ENCODE results near the gene SUCLG2.

The SUCLG2 gene

GRCh38 chr3:67377299-67377698 lies 277.1 kb downstream of the SUCLG2 start:
- DNase-seq = no peak

- no peak for DNase-seq
These were observed 278.0 kb downstream of the SUCLG2 start for GRCh38 chr3:67376416-67376815.

GRCh38 chr3:67375976-67376375 lies 278.4 kb downstream of the SUCLG2 start:
- no peak for DNase-seq

- DNase-seq = no peak
These were observed 291.7 kb downstream of the SUCLG2 start for GRCh38 chr3:67362686-67363085.

- DNase-seq = no peak
These were observed 292.6 kb downstream of the SUCLG2 start for GRCh38 chr3:67361770-67362169.

GRCh38 chr3:67361323-67361722 lies 293.1 kb downstream of the SUCLG2 start:
- DNase-seq = no peak

GRCh38 chr3:67357610-67358458 lies 296.6 kb downstream of the SUCLG2 start:
- no peak for DNase-seq

GRCh38 chr3:67349551-67350174 lies 304.7 kb downstream of the SUCLG2 start:
- no peak for DNase-seq

GRCh38 chr3:67346081-67346480 lies 308.3 kb downstream of the SUCLG2 start:
- no peak for DNase-seq

- no peak for DNase-seq
These were observed 318.6 kb downstream of the SUCLG2 start for GRCh38 chr3:67335813-67336212.

- no peak for DNase-seq
These were observed 319.8 kb downstream of the SUCLG2 start for GRCh38 chr3:67334588-67334987.

GRCh38 chr3:67329358-67329757 lies 325.1 kb downstream of the SUCLG2 start:
- no peak for DNase-seq

- DNase-seq = no peak
These were observed 326.8 kb downstream of the SUCLG2 start for GRCh38 chr3:67327582-67327981.

GRCh38 chr3:67325231-67325630 lies 329.2 kb downstream of the SUCLG2 start:
- DNase-seq = no peak

All from DMS79 treated with DMSO at 0.1 percent for 48 hours (cell line).